Left ventricle myocardium superior (tissue), 1 donor: ENCODE measurements around the gene ASPG. TPM values are rescaled to one million over a fixed set of nuclear protein-coding genes. Genes with fewer than 3 reads are reported as not detected.
A peak's percentile ranks its signal among the peaks of the same experiment; 100 is the strongest.

Experiments
- ATAC-seq: fragments of 200-7000 bp; cut with Tn5 transposase; one replicate; pipeline ENCODE4 v1.9.1; 2020; ENCODE audit warnings: mild to moderate bottlenecking, moderate library complexity
- DNase-seq: peaks from one replicate; pipeline ENCODE4 v3.0.0-alpha.2; 2020
- intact Hi-C: fragments of 100-400 bp; cut with micrococcal nuclease; formaldehyde crosslinking; loops from one replicate; pipeline ENCODE4 v1.11.0; 2022
- total RNA-seq: library from RNA; stranded (reverse); fragmentation: NEBNext Ultra II Directional; extraction: Animal tissue kit (Norgen Biotek cat#: 25700); gene quantifications from one replicate; pipeline ENCODE4 v1.2.1, GENCODE V29; 2021
- donor health status: DM: no; HTN: yes; CAD: no; lungs with severe emphysema.

The ASPG gene
- total RNA-seq, 1 donor from 2014 or later: 28.2 TPM

DNA sequence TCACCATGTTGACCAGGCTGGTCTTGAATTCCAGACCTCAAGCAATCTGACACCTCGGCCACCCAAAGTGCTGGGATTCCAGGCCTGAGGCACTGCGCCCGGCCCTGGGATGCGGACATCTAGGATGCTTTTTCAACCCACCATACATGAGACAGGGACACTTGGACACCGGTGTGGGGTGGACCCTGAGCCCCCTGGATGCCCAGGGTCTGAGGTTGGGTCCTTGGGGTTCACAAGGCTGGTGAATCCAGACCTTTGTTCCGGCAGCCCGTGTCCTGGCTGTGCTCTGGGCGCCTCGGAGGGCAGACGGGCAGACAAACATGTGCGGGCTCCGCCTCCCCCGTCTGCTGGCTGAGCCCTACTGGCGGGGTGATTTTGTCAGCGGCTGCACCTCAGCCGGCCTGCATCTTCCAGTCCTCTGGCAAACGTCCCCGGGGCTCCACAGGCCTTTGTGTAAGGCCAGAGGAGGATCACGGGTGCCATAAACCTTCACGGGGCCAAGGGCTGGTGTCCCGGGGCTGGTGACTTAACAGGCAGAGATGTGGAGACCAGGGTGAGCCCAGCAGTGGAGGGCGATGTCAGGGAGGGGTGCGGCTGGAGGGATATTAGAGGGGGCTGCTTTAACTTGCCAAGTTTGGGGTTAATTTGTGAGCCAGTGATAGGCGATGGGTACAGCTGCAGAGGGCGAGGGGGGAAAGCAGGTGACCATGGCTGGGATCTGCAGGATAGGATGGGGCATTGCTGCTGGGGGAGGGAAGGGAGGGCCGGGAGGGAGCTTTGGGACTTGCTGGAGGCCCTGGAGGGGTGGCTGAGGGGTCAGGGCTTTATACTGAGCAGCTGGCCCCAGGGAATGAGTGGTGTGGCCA lies 5.8 kb downstream of the ASPG start:
- ATAC-seq: no peak
- peak; percentile 62 for DNase-seq
- intact Hi-C loops: no loop called here

- DNase-seq (peak; percentile 31), ATAC-seq (no peak)
- intact Hi-C loops: no loop called here
Observed at GRCh38 chr14:104091927-104092771, 6.6 kb downstream of the ASPG start.

DNA sequence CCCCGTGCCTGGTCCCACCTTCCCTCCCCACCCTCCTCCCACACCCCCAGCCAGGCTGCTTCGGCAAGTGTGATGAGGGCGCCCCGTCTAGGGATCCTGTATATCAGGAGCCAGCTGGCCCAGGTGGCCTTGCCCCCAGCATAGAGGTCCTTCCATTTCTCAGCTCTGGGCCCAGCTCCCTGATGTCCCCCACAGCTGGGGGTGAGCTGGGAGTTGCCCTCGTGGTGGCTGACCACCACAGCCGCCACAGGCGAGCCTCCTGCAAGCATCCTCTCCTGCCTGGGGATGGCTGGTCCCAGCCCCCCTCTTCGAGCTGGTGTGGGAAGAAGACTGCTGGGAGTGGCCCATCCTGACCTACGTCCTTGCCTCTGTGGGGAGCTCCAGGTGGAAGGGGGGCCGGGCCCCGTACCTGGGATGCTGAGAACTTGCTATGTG lies 7.4 kb downstream of the ASPG start:
- intact Hi-C loops: no loop called here
- no peak for DNase-seq
- no peak for ATAC-seq

GRCh38 chr14:104093366-104094055 lies 8.0 kb downstream of the ASPG start:
- ATAC-seq: peak; percentile 13
- intact Hi-C loops: no loop called here
- DNase-seq: peak; percentile 26

GRCh38 chr14:104094056-104094708 lies 8.7 kb downstream of the ASPG start:
- DNase-seq: peak; percentile 24
- intact Hi-C loops: no loop called here
- ATAC-seq: no peak

DNA sequence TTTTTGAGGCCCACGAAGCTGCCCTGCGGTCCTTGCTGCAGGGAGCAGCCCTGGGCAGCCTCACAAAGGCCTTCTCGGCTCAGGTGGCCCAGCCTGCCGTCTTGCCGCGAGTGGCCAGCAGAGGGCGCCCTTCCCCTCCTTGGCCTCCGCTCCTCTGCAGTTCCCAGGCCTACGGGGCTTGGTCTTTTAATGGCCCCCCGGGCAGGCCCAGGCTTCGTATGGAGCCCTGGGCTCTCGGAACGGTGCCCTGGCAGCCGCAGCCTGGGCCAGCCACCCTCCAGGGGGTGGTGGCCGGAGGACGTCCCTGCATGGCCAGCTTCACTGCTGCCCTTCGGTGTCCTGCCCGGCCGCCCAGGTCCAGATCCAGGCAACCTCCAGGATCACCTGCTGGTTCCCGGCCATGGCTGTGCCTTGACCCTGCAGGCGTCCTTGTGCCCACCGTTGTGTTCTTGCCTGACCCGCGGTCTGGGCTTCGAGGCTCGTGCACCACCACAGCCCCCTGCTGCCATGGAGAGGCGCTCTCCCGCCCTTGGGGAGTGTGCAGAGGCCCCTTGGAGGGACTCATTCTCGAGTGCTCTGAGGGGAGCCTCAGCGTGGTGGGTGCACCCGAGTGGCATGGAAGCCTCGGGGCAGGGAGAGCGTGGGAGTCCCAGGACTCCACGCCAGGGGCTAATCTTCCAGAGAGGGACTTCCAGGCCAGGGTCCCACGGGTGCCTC lies 9.4 kb downstream of the ASPG start:
- peak; percentile 64 for ATAC-seq
- intact Hi-C loops: no loop called here
- DNase-seq: peak; percentile 73

GRCh38 chr14:104095426-104096310 lies 10.2 kb downstream of the ASPG start:
- intact Hi-C loops: no loop called here
- peak; percentile 24 for DNase-seq
- ATAC-seq: no peak

DNA sequence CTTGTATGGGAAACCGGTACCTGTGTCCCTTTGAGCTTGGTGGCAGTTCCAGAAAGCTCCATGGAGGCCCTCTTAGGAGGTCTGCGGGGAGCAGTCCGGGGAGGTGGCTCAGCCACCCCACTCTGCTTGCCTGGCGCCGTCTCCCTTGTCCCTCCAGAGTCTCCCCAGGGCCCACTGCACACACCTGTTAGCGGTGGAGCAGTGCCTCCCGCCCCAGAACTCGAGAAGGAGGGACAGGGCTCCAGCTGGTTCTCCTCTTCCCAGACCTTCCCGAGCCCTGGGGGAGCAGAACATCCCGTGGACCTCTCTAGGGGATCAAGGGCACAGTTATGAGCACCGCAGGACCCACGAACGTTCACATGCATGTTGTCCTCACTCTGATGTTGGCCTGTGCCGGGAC lies 10.8 kb downstream of the ASPG start:
- intact Hi-C loops: no loop called here
- peak; percentile 14 for DNase-seq
- ATAC-seq: no peak

- DNase-seq (peak; percentile 11), ATAC-seq (no peak)
- intact Hi-C loops: no loop called here
Observed at GRCh38 chr14:104096751-104097700, 11.5 kb downstream of the ASPG start.

GRCh38 chr14:104098272-104099095 lies 13.0 kb downstream of the ASPG start:
- DNase-seq: peak; percentile 15
- ATAC-seq: no peak

DNA sequence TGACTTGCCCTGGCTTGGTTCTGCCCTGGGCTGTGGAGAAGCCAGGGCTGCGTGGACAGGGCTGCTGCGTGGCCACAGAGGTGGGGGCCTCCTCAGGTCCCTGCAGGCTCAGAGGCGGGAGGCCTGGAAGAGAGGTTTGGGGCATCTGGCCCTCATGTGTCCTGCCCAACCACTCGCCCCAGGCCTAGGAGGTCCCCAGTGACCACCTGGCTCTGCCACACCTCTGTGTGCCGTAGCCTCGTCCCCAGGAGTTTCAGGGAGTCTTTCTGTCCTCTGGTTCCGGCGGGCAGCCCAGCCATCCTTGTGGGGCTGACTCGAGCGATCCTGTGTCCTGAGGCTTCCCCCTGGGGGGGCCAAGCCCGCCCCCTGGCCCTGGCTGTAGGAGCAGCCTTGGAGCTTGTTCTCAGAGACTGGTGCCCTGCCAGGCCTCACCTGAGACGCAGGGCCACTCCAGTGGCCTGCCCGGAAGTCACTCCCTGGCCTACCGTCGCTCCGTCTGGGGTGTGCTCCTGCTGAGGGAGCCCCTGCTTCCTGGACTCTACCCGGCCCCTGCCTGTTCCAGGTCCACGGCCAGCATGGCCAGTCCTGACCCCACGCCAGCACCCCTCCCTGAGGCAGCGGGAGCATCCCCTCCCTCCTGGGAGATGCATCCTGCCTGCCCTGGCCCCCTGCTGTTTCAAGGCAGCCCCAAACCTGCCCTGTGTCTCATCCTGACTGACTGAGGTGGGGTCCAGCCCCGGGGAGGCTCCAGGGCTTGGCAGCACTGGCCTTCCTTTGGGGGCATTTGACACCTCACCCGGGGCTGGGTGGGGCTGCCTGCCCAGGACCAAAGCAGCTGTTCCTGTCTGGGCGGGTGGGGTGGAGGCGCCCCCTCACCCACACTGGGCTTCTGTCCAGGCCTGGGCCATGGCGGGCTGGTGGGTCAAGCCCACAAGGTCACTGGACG lies 13.9 kb downstream of the ASPG start:
- intact Hi-C loops: no loop called here
- no peak for ATAC-seq
- peak; percentile 24 for DNase-seq

More at GRCh38 chr14:104098272-104099095, 13.0 kb downstream of the ASPG start:
- intact Hi-C loops: no loop called here

DNA sequence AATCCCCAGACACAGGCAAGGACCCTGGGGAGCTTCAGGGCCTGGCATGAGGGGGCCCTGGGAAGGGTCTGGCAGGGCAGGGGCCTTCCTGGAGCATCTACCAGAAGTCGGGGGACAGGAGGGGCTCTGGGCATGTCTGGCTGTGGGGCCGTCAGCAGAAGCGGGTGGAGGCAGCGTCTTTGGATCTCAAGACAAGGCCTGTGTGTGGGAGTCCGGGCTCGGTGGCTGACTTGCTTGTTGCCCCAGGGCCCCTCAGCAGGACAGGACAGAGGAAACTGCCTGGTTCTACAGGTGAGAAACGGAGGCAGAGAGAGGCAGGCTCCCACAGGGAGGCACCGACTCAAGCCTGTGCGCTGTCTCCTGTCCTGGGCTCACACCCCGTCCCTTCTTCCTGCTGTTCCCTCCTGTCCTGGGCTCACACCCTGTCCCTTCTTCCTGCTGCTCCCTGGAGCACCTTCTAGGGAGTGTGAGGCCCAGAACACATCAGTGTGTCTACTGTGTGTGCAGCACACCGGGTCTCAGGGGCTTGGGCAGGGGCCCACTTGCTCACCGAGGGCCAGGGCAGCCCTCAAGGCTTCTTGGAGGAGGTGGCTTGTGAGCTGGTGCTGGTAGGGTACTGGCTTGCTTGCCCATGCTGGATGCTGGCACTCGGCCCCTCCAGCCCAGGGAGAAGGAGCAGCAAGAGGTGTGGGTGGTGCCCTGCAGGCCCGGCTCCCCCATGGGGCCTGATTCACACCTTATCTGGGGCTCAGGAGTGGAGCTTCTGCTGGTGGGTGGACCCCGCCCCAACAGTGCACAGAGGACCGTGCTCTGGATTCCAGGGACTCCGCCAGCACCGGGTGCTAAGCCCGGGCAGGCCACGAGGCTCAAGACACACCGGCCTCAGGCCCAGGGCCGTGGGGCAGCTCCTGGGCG lies 14.9 kb downstream of the ASPG start:
- intact Hi-C loops: no loop called here
- peak; percentile 15 for DNase-seq
- ATAC-seq: no peak

- intact Hi-C loops: no loop called here
- DNase-seq: peak; percentile 15
- no peak for ATAC-seq
Observed at GRCh38 chr14:104101086-104101621, 15.7 kb downstream of the ASPG start.
